HG03139 (cell line): Measurements from ENCODE around the gene SOX6.

Source experiments
- ATAC-seq: cut with Tn5 transposase; IDR thresholded peaks from one replicate; pipeline ENCODE4 v1.9.1; 2021; ENCODE audit not compliant: unreplicated experiment

Gene SOX6

DNA sequence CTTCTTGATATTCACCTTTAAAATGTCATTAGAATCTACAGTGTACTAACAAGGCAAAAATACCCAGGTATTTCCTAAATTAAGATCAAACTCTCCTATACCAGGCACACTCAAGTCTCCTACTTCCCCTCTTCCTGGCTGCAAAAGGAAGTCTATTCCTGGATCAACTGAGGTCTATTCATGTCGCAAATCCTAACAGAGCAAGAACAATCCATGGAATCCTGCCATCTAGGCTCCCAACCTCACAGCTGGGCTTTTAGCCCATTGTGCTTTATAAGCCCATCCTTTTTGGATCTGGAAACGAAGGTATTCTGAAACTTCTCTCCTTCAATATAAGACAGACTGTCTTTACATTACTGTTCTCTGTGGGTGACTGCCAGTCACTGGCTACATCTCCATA, 161.8 kb downstream of the SOX6 start:
- no peak for ATAC-seq

DNA sequence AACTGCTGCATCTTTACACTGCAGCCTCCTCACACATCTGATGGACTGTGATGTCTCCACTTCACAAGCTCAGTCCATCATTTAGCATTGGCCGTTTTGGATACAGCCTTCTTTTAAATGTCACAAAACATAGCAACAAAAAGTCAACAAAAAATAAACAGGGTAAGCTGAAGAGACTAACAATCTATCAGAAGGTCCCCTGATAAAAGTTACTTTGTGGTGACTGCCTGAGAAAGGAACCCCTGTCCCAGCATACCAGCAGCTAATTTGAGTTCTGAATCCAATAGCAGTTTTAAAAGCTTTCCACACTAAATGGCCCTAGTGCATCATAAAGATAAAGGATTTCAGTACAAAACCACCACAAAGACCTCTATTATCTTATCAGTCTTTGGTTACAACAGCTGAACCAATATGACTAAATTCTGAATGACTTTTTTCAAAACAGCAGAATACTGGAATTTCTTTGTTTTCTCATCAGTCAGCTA, 162.4 kb downstream of the SOX6 start:
- no peak for ATAC-seq

DNA sequence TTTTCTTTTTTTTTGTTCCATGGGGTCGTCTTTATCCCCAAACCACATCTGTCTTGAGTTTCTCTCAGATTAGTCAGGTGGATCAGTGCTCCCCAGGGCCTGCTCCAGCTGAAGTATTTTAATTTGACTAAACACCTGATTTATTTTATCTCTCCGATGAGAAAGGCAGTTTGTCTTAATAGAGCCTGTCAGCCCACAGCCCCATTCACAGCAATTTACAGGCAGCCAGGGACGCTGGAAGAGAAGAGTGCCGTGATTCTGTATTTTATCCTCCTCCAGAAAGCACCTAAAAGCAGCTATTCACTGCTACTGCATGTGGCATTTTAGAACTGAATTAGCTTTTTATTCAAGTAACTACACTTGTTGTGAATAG, 164.5 kb downstream of the SOX6 start:
- ATAC-seq, result no peak

DNA sequence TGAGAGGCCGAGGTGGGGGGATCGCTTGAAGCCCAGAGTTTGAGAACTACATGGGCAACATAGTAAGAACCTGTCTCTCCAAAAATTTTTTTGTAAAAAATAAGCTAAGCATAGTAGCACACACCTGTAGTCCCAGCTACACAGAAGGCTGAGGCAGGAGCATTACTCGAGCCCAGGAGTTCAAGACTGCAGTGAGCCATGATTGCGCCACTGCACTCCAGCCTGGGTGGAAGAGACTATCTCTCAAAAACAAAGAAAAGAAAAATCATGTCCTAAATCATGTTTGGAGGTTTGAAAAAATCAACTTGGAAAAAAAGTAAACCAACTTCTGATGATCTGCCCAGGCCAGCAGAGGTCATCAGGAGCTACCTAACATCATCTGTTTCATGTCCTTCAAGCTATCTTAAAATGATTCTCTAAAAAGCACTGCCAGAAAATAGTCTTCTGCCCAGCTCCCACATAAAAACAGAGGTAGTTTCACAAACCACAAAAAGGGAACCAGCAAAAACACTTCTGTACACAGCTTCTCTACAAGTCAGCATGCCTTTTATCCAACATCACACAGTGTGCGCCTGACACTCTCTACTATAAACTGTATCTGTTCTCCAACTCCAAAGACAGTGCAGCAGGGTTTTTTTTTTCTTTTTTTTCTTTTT, 165.0 kb downstream of the SOX6 start:
- no peak for ATAC-seq

DNA sequence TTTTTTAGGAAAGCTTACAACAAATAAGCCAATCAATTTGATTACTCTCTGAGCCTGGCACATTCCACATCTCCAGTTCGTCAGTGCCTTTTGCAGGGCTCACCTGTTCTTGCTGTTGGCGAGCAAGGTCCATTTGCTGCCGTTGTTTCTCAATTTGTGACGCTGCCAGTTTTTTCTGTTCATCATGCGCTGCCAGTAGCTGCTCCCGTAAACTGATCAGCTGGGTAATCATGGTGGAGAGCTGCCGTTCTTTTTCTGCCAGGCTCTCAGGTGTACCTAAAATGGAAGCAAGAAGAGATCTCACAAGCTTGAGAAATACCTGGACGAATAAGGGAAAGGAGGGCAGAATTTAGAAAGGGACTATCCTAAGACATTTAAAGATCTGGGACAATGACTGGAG, 169.7 kb downstream of the SOX6 start:
- ATAC-seq, result no peak

DNA sequence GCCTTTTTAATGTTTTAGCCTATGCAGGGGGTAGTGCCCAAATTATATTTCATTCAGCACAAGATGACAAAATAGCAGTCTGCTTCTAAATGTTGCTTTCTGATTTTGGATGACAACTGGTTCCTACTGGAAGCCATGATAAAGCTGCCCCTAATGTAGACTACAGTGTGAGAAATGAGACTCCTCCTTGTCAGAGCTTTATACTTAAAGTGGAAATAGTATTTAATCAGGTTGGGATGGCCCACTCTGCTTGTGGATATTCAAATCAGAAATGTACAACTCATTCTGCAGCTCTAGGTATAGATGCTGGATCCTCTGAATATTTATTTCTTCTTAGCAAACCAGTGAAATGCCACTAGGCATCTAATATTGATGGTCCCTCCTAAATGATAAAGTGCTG, 171.3 kb downstream of the SOX6 start:
- no peak for ATAC-seq

DNA sequence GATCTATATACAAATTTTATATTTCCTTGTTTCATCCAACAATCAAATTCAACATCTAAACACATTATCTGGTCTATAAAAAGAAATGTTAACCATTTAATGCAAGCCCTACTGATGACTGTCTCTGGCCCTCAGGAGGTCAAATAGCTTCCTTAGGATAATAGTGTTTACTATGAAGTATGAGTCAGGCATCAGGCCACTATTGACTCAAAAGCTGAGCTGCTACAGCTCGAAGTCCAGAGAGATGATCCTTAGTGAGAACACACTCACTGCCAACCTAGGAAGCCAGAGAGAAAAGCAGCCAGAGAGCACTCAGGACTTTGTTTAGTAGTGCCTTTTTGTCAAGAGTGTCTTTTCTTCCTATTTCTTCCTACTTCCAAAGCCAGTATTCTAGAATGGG, 171.8 kb downstream of the SOX6 start:
- ATAC-seq, result no peak

DNA sequence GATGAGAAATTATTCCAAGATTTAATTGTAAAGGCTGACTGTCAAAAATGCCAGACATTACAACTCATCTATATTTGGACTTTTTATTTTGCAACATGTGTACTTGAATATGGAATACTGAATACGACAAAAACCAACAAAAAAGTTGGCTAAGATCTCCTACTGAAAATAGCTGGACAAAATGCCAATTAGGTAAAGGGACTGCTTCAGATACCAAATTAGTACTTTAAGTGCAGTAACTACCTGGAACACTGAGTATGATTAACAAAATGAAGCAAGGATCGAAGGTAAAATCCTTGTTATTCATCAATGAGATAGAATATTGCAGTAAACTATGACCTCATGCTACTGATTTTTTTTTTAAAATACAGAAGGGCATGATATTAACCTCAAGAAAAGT, 173.8 kb downstream of the SOX6 start:
- no peak for ATAC-seq

DNA sequence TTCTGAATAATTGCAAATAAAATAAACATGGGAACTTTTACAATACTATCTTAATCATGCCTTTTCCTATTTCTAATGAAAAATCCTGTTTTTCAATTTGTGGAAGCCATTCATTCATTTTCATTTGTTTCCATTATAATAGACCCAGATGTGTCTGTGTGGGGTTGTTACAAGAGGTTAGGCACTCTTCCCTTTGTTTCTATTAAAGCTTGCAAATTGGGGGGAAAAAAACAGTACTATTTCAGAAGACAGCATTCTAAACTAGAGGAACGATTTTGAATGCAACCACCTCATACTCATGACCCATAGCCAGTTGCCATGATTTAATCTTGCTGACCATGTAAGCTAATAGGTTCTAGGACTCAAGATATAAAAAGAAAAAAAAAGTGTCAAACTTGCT, 175.5 kb downstream of the SOX6 start:
- ATAC-seq, result no peak

DNA sequence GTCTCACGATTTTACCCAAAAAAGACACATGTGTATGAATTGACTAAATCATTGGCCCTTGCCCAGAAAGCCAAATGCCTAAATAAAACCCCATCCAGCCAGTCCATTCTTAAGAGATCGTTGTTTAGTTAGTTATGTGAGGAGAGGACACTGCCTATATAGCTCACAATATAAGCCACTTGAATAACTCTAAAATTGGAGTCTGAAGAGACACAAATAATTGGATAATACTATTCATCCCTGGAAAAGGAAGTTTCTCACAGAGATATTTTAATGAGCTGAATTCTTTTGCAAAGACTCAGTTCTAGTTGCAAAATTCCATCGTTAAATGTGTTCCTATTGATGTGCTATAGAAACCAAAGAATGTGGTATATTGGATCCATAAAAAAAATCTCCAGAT, 176.7 kb downstream of the SOX6 start:
- ATAC-seq, result no peak

DNA sequence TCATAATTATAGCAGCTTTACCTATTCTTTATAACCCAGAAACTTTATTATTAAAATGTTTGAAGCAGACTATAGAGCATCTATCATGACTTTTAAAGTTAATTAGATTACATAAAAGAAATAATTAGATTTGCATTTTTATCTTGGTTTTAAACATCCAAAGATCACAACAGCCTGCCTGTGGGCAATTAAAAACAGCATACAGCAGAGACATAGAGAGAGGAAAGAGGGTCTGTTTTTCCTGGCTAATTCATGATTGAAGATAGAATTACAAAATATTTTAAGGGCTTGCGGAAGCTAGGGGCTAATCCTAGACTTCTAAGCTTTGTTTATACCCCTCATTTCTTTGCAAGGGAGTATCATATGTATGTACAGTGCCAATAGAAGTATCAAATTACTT, 178.1 kb downstream of the SOX6 start:
- ATAC-seq, result no peak

DNA sequence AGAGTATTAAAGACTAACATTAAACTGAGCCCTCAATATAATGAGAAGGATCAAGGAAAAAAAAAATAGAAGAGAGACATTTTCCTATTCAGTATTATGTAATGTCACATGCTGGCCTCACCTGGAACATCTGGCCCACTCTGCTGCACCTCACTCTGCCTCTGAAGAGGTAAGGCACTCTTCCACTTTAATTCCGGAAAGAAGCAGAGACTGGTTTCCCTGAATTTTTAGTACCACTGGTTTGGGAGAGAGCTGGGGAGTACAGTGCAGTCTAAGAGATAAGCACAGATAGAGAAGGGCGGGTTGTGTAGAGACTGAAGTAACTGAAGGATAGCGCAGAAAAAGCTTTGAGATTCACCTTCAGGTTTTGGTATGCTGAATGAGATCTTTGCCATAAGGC, 178.7 kb downstream of the SOX6 start:
- ATAC-seq, result no peak

DNA sequence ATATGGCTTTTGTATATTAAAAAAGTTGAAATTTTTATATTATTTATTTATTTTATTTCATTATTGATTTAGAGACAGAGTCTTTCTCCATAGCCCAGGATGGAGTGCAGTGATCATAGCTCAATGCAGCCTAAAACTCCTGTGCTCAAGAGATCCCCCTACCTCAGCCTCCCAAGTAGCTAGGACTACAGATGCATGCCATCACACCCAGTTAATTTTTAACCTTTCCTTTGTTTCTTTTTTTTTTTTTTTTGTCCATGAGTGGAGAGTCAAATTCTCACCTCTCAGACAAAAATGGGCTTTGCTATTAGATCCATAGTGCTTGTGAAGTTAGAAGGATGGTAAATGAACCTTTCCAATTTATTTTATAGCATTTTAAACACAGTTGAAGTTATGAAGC, 182.5 kb downstream of the SOX6 start:
- no peak for ATAC-seq

DNA sequence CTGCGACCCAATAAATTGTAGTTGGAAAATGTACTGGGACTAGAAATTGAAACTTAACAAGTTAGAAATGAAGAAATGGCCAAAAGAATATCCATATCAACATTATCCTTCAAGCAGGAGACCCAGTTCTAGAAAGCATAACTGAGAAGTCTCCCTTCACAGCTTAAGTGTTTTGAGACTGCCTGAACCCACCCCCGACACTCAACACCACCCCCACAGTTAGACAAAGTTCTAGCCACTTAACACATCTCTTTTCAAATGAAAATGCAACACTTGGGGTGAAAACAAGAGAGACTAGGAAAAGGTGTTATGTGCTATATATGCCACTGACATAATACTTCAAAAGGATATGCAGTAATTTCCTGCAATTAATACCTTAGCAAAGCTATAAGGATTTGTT, 184.5 kb downstream of the SOX6 start:
- ATAC-seq, result no peak

DNA sequence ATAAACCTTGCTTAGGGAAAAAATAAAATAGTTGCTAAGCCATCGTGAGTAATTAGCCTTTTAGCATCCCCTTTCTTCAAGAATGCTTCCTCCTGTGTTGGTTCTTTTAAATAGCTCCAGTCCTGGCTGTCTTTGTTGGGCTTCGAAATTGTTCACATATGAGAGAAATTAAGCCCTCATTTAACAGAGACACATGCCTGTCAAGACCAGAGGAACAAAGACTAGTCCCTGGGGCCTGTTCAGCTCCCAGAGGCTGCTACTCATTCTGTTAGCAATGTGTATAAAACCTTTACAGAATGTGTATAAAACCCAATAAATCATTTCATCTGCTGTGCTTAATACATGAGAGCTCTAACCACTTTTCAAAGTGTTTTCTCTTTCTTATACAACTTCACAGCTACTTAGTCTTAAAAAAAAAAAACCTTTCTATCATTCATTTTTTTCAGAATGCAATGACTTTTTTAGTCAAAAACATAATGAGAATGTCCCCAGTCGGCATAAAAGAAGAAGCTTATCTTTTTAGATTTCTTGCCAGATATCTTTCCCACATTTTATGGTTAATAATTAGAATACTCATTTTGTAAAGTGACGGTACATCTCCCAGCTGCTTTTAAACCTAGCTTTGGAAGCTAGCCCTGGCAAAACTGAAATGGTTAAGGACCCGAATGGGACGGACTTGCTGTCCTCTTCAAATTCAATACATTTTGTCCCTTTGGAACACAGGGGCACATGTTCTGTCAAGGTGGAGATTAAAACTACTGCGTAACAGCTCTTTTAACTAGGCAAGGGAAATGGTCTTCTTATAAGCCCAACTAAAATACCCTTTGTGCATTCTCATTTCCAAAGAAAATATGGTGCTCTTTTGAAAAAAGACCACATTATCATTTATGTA, 186.1 kb downstream of the SOX6 start:
- no peak for ATAC-seq

DNA sequence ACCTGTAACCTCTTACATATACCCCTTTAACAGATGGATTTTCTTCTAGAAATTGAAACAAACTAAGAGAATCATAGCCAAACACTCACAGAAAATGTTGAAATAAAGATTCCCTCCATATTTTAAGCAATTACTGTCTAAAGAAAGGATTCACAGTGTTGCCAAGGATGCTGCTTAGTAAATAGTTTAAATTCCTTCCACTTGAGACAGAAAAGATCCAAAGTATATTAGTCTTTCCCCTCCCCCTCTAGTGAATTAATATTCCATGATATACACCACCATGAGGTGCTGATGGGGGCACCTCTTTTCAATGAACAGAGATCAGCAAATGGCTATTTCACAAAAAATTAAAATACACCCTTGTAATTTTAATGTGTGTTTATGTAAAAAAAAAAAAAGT, 186.8 kb downstream of the SOX6 start:
- ATAC-seq, result no peak

DNA sequence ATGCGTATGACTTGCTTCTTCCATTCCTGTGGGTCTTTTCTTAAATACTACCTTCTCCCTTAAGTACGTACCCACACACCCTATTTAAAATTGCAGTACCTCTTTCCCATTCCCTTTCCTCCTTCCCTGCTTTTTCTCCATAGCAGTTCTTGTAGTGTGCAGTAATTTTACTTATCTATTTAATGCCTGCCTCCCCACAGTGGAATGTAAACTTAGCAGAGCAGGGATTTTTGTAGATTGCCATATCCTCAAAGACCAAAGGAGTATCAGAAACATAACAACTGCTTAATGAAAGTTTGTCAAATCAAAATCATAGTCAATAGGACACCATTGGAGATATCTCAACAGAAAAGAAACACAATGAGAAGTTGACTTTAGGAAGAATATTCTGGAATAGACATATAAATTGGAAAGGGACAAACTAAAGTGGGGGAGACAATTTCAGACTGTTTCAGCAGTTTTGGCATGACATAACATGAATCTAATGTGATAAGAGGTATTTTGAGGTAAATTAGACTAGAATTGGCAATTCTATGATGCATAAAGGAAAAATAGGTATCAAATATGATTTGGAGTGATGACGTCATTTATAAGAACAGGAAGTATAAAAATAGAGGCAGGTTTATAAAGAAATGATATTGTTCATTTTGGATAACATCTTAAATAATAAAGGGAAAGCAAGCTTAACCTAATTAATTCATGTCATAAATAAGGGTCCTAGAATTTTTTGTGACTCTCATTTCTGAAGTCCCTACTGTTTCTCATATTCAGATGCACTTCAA, 188.4 kb downstream of the SOX6 start:
- no peak for ATAC-seq

DNA sequence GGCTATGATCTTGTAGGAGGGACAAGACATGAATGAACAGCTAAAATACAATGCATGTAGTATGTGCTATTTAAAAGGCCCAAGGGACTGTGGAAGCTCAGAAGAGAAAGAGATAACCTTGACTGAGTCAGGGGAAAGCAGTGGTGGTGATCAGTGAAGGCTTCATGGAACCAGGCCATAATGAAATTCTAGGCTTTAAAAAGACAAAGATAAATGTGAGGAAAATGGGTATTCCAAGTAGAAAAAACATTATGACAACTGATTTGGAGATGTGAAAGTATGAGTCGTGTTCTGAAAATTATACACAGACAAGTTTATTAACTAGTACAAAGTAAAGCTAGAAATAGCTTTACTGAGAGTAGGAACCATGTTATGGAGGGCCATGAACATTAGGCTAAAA, 189.8 kb downstream of the SOX6 start:
- ATAC-seq, result no peak

DNA sequence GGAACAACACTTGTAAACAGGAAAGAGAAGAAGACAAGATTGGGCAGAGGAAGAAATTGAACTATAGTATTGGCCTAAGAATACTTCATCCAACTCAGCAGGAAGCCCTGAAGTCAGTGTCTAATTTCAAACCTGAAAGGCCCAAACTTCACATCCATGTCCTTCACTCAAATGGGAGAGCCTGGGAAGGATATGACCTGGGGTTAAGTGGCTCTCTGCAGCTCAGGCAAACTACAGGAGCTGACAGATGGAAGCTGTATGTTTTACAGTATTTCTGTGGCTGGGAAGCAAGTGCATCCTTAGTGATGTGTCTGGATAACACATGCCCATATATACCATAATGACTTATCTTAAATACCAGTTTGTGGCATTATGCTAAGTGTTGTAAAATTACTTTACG, 196.2 kb downstream of the SOX6 start:
- ATAC-seq, result no peak

DNA sequence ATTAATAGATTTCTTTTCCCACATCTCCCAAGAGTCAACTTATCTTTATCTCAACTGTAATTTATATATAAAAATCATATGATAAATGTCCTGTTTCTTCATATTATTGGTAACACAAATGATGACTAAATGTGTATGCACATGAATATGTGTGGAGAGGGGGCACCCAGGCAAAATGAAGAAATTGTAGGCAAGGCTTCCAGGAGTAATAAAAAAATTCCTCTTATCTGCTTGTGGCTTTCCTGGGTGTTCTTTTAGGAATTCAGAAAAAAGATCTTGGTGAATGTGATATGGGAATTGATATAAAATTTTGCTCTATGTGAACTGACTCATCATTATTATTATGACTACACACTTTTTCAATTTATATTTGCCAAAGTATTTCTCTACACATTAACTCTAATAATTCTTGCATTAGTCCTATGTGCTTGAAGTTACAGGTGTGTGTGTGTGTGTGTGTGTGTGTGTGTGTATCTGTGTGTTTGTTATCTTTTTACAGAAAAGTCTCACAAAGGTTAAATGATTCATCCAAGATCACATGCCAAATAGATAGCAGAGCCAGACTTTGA, 197.8 kb downstream of the SOX6 start:
- no peak for ATAC-seq

DNA sequence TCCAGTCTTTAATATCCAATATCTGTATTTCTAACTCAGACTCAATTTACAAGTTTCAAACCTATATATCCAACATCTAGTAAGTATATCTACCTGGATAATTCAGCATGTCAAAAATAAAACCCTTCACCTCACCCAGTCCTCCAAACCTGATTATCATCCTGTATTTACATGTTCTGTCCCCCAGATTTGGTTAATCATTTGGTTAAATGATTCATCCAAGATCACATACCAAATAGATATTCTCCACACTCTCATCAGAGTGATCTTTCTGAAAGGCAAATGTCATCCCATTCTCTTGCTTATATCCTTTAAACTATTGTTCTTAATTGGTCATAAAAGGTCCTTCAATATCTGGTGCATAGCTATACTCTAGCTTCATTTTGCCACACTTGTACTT, 199.0 kb downstream of the SOX6 start:
- ATAC-seq, result no peak
